GM20431 (cell line): ENCODE data around the gene HIF1AN.
"Not testable (repeated sequence)": the region's sequence is repeated elsewhere in the genome, so short reads cannot be mapped to it uniquely, and the experiment has no call there.

ENCODE experiments used
- in situ Hi-C: fragments of 300-500 bp; cut with MseI, MboI; formaldehyde crosslinking; loops from one replicate; pipeline ENCODE4 v1.15.0; 2020; ENCODE audit warnings: low sequenced_read_pairs; ENCODE audit not compliant: unreplicated experiment

The HIF1AN gene

DNA sequence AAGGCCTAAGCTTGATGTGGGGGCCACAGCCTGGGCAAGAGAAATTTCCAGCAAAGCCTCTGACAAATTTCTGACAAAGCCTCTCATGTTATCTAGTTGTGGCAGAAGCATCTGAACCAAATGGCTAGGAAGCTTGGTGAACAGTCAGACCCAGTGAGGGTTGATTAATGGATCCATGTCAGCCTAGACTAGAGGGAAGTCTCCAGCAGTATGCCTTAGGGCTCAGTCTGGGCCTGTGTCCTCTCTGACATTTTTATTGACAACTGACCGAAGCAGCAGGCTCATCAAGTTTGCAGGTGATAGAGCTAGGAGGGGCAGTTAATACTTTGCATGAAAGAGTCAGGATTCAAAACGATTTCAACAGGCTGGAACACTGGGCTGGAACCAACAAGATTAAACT is 25.3 kb downstream of the HIF1AN start:
- in situ Hi-C loops = loop anchor here (25.0 kb wide), 1 partner anchor 176 kb away; the partner anchor contains the start of gene PAX2

- in situ Hi-C loops = loop anchor here (25.0 kb wide), 1 partner anchor 175 kb away; the partner anchor contains the start of gene PAX2
Measured at GRCh38 chr10:100562008-100562672, 26.4 kb downstream of the HIF1AN start.

DNA sequence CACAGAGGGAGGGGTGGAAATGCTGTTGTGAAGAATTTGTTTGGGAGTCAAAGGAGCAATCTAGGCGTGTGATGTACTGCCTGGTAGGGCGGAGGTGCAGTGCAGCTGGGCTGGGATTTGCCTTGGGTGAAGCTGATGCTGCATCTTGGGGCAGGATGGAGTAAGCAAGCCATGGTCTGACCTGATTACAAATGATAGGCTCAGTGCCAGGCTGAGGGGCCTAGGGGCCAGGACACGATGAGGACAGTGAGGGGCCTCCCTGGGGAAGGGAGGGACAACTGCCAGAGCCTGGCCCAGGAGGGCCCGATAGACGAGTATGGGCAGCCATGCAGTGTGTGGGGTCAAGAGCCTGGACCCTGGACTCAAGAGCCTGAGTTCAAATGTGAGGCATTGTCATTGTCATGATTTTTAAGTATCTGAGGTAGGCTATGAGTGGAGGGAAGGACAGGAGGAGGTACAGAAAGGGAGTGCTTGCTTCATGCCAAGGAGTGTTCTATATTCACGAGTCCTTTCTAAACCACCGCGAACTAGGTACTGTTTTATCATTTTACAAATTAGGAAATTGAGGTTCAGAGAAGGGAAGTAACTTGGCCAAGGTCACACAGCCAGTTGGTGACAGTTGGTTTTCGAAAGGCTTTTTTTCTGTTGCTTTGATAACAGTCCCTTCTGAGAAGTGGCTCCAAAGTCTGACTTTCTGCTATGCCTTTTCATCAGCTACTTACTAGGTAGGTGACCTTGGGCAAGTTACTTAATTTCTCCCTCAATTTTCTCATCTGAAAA is 29.7 kb downstream of the HIF1AN start:
- in situ Hi-C loops = loop anchor here (25.0 kb wide), 1 partner anchor 172 kb away; the partner anchor contains the start of gene PAX2

GRCh38 chr10:100566561-100566960 is 30.8 kb downstream of the HIF1AN start:
- in situ Hi-C loops = loop anchor here (25.0 kb wide), 1 partner anchor 171 kb away; the partner anchor contains the start of gene PAX2

DNA sequence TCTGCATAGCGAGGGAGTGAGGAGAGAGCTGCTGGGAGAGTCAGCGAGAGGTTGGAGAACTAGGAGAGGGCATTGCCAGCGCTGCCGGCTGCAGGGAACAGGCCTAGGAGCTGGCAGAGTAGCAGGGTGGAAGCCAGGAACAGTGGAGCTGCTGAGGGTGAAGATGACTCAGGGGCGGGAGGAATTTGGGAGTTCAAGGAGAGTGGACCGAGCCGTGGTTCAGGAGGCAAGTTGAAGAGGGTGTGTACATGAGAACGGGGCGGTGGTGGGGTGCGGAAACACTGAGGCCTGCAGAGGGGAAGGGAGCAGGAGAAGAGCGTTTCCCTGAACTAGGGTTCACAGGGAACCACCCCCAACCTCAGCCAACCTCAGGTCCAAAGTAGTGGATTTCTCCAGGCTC is 31.5 kb downstream of the HIF1AN start:
- in situ Hi-C loops = loop anchor here (25.0 kb wide), 1 partner anchor 170 kb away; the partner anchor contains the start of gene PAX2

DNA sequence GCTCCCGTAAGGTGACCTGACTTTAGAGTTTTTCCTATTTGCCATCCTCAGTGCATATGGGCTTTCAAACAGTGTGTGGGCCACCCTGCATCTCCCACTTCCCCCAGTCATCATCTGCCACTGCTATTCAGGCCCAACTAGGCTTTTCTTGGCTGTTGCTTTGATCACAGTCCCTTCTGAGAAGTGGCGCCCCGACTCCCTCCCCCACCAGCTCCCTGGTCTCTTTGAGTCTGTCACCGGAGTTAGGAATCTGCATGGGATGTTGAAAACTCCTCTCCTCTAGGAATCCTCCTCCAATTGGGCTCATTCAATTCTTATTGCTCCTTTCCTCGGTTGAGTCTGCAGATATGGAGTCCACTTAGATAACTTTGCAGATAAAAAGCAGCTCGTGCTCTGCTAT is 32.1 kb downstream of the HIF1AN start:
- in situ Hi-C loops = loop anchor here (25.0 kb wide), 1 partner anchor 169 kb away; the partner anchor contains the start of gene PAX2

DNA sequence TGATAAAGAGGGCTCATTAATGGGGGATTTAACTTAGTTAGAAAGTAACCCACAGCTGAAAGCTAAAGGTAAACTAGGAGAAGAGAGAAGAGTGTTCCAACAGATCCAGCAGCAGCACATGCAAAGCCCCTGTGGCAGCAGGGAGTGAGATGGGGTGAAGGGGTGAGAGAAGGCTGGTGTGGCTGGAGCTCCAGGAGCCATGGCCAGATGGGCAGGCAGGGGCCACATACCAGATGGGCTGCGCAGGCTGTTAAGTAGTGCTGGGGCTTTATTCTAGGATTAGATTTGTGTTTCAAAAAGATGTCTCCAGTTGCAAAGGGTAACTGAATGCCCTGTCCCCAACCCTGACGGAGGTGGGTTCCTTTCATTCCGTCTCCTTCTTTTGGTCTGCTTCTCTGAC is 33.2 kb downstream of the HIF1AN start:
- in situ Hi-C loops = loop anchor here (25.0 kb wide), 1 partner anchor 168 kb away; the partner anchor contains the start of gene PAX2

GRCh38 chr10:100569687-100570481 is 34.1 kb downstream of the HIF1AN start:
- in situ Hi-C loops = loop anchor here (25.0 kb wide), 1 partner anchor 167 kb away; the partner anchor contains the start of gene PAX2

- in situ Hi-C loops = loop anchor here (25.0 kb wide), 1 partner anchor 167 kb away; the partner anchor contains the start of gene PAX2
Measured at GRCh38 chr10:100570506-100570905, 34.8 kb downstream of the HIF1AN start.

DNA sequence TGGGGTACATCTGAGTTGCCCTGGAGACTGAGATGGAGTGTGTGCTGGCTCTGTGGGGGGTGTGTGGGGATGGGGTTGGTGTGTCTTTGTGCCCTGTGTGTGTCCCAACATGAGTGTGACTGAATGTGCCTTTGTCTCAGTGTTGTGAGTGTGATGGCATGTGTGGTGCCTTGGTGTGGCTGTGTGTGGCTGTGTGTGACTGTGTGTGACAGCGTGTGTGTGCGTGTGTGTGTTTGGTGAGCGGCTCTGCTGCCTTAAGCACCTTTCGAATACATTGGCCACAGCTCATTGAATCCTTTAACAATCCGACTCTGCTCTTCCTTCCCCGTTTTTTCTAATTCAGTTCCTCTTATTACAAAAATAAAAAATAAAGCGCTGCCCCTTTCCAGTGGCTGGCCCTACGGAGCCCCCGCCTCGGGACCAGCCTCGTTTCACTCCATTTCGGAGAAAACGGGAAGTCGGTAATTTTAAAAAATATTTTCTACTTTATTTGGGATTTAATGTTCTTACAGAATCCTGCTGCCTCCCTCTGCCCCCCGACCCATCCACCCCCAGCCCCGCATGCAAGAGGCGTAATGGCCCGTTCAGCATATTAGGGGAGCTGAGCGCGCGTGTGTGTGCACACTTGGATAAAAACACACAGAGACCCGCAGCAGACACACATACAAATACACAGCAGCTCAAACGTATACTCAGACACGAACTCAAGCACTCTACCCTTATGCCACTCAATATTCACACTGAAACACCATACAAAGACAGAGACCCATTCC is 35.5 kb downstream of the HIF1AN start:
- in situ Hi-C loops = loop anchor here (25.0 kb wide), 1 partner anchor 166 kb away; the partner anchor contains the start of gene PAX2

DNA sequence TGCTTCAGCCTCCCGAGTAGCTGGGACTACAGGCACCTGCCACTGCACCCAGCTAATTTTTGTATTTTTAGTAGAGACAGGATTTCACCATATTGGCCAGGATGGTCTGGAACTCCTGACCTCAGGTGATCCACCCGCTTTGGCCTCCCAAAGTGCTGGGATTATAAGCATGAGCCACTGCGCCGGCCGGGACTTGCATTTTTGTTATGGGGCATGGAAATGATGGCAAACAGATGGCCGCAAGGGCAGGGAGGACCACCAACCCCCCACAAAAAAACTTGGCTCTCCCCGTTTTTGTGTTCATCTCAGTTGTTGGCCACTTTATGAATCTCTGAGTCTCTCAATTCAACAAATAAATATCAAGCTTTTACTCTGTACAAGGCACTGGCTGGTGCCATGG is 39.4 kb downstream of the HIF1AN start:
- in situ Hi-C loops = not testable (repeated sequence)

DNA sequence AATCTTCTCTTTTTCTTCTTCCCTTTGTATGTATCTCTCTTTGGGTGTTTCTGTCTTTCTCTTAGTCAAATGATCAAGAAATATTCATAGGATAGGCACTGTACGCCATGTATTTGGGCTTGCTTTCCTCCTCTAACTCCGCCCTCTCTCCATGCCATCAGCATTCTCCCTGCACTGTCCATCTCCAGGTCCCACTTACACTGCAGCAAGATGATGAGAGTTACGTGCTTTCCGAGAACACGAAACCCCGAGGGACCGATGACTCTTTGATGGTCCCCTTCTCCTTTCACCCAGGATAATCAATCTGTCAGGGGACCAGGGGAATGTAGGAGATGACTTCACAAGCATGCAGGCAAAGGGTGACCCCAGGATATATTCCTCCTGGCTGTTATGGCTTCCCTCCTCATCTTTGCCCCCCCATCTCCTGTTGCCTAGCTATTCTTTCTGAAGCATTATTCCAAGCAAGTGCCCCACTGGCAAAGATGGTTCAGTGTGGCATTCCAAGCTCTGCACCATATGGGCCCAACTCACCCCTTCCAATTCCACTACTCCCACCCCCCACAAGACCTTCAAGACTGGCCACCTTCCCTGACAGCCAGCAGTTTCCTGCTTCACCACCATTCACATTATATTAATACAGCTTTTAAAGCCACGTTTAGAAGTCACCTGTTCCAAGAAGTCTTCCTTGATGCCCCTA is 40.0 kb downstream of the HIF1AN start:
- in situ Hi-C loops = no loop called here

DNA sequence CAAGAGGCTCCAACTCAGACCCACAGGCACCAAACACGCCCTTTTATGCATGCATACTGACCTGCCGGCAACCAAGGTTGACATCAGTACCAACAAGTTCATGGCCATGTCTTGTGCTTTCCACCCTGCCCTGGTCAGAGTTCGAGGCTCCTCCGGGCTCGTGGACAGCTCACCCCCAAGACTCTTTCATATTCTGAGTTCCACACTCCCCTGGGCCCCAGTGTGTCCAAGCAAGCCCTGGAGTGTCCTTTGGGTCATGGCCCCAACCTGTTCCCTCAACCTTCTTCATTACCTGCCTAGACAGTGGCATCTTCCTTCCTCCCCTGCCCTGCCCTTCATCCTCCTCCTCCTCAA is 40.5 kb downstream of the HIF1AN start:
- in situ Hi-C loops = no loop called here

GRCh38 chr10:100579261-100580090 is 43.7 kb downstream of the HIF1AN start:
- in situ Hi-C loops = no loop called here

DNA sequence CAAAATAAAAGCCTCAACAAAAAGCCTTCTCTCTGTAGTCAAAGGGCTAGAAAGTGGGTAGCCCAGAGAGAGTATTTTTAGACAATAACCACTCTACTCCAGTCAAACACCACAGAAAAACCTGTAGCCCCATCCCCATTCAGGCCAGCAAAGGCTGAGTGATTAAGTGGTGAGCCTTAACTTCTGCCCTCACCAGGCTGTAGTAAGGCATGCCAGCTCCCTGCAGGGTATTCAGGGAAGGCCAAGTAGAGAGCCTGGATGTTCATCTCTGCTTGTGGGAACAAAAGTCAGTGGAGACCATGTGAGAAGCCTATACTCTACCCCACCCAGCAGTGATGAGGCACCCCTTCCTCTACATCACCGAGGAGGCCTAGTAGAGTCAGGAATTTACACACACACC is 51.2 kb downstream of the HIF1AN start:
- in situ Hi-C loops = no loop called here

- in situ Hi-C loops = no loop called here
Measured at GRCh38 chr10:100598166-100598565, 62.4 kb downstream of the HIF1AN start.

DNA sequence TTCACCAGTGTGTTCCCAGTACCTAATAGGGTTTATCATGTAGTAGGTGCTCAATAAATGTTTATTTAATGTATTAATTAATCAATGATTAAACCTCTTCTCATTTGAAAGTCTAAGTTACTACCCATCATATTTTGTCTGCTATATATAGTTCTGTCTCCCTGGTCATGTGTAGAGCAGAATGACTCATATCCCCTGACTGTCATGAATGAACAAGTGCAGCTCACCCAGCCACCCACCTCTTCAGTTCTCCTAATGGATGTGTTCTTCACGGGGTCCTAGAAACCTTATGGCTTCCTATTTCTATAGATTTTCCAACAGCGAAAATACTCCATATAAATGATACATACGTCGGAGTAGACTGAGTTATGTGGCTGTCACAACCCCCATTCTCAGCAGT is 64.5 kb downstream of the HIF1AN start:
- in situ Hi-C loops = no loop called here

DNA sequence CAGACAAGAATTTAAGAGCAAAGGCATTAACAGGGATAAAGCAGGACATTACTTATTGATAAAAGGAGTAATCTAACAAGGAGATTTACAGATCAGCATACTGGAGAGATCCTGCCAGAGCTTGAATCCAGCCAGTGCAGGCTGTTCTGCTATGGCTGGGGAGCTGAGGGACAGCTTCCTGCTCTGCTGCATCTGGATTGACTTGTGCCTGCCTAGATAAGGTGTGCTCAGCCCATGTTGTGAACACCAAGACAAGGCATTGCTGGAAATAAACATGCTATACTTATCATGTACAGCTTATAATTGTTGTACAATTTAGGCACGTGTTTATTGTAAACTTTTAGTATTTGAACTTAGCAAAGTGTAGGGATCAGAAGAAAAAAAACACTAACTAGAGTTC is 71.7 kb downstream of the HIF1AN start:
- in situ Hi-C loops = no loop called here
